ENCODE measurements around the gene RGS7. TPM values are rescaled to one million over a fixed set of nuclear protein-coding genes. Genes with fewer than 3 reads are reported as not detected.

Gene RGS7
- total and polyA plus RNA-seq, 2 experiments from 2014 or later, result 0.22 to 0.73 TPM

DNA sequence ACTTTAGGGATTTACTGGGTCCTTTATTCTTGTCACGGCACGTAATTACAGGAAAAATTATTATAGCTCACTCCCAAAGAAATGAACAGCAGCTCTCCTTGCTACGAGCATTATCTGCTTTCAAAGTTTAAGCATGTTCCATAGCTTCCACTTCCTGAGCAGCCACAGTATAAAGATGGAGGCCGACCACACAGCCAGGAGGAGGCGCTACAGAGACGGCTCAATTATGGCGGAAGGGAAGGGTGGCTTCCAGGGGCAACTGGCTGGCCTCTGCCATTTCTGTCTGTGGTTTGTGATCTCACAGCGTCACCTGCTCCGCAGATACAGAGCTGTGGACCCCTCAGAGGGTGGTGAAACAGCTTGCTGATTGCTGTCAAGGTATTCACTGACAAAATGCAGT lies 532.8 kb downstream of the RGS7 start:
- Histone ChIP-seq H3K9me3 (ENCODE audit: low read depth) (no peaks in the 10 kb centered on the region), H3K4me1 (ENCODE audit: insufficient read depth) (no peaks in the 10 kb centered on the region), H3K36me3 (replicated peaks; ENCODE audit: insufficient read depth, low read depth) (no peaks in the 10 kb centered on the region), H3K27ac (no peak overlapping the region), H3K79me2 (no peaks in the 10 kb centered on the region), H4K20me1 (ENCODE audit: insufficient read depth, poor library complexity, severe bottlenecking) (no peaks in the 10 kb centered on the region), H3K4me2 (no peak overlapping the region), H3K4me3 (no peak overlapping the region), H2AFZ (no peak overlapping the region), H3K9me2 (replicated peaks; ENCODE audit: insufficient read depth) (no peaks in the 10 kb centered on the region), H3K27me3 (no peaks in the 10 kb centered on the region)
- TF ChIP-seq EZH2 (IDR thresholded peaks at IDR 0.05; ENCODE audit: borderline replicate concordance) (no peak), EZH2phosphoT487 (IDR thresholded peaks at IDR 0.05; ENCODE audit: low read depth, severe bottlenecking, unreplicated experiment) (no peak)
- TF ChIP-seq, protein P1, sequence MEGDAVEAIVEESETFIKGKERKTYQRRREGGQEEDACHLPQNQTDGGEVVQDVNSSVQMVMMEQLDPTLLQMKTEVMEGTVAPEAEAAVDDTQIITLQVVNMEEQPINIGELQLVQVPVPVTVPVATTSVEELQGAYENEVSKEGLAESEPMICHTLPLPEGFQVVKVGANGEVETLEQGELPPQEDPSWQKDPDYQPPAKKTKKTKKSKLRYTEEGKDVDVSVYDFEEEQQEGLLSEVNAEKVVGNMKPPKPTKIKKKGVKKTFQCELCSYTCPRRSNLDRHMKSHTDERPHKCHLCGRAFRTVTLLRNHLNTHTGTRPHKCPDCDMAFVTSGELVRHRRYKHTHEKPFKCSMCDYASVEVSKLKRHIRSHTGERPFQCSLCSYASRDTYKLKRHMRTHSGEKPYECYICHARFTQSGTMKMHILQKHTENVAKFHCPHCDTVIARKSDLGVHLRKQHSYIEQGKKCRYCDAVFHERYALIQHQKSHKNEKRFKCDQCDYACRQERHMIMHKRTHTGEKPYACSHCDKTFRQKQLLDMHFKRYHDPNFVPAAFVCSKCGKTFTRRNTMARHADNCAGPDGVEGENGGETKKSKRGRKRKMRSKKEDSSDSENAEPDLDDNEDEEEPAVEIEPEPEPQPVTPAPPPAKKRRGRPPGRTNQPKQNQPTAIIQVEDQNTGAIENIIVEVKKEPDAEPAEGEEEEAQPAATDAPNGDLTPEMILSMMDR (IDR thresholded peaks at IDR 0.05; ENCODE audit: poor library complexity), result no peak
- no peak for DNase-seq (ENCODE audit: low spot score)
- WGBS (ENCODE audit: low lambda C conversion rate, missing lambda C conversion rate), result 89% methylated on average over 9 of the region's 9 CpGs

DNA sequence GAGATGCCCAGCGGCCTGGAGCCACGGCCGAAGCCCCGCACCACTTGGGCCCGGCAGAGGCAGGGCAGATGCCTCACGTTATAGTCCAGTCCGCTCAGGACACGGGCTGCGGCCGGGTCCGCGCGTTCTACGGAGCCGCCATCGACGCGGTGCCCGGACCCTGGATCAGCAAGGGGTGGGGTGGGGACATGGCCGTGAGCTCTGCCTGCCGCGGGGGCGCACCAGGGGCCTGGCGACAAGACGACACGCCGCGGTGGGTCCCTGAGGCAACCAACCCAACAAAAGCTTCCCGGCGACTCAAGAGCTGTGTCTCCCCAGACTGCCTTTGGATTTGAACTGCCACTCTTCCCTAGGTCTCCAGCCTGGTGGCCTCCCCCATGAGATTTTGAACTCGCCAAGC lies 533.6 kb downstream of the RGS7 start:
- H3K27me3 ChIP-seq, result no peaks in the 10 kb centered on the region
- H3K9me3 ChIP-seq (ENCODE audit: low read depth), result no peaks in the 10 kb centered on the region
- no peak overlapping the region for H3K27ac ChIP-seq
- H3K79me2 ChIP-seq, result no peaks in the 10 kb centered on the region
- WGBS (ENCODE audit: low lambda C conversion rate, missing lambda C conversion rate), result 95% methylated on average over 21 of the region's 31 CpGs
- H3K9me2 ChIP-seq (replicated peaks; ENCODE audit: insufficient read depth), result no peaks in the 10 kb centered on the region
- H3K4me2 ChIP-seq, result no peak overlapping the region
- H3K4me1 ChIP-seq (ENCODE audit: insufficient read depth), result no peaks in the 10 kb centered on the region
- TF ChIP-seq, protein P1 (IDR thresholded peaks at IDR 0.05; ENCODE audit: poor library complexity), result no peak
- TF ChIP-seq EZH2phosphoT487 (IDR thresholded peaks at IDR 0.05; ENCODE audit: low read depth, severe bottlenecking, unreplicated experiment), result no peak
- no peak for TF ChIP-seq EZH2 (IDR thresholded peaks at IDR 0.05; ENCODE audit: borderline replicate concordance)
- no peak overlapping the region for H3K4me3 ChIP-seq
- no peak overlapping the region for H2AFZ ChIP-seq
- H4K20me1 ChIP-seq (ENCODE audit: insufficient read depth, poor library complexity, severe bottlenecking), result no peaks in the 10 kb centered on the region
- no peaks in the 10 kb centered on the region for H3K36me3 ChIP-seq (replicated peaks; ENCODE audit: insufficient read depth, low read depth)
- no peak for DNase-seq (ENCODE audit: low spot score)

DNA sequence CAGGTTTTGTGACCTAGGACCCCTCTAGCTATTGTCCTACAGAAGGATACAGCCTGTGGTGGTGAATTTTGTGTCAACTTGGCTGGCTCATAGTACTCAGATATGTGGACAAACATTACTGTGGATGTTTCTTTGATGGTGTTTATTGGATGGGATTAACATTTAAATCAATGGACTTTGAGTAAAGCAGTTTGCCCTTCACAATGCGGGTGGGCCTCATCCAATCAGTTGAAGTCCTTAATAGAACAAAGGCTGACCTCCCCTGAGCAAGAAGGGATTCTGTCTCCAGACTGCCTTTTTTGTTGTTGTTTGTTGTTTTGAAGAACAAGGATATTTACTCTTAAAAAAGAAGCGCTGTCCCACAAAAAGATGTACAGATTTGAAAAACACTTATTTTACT lies 535.1 kb downstream of the RGS7 start:
- H3K79me2 ChIP-seq, result no peaks in the 10 kb centered on the region
- H2AFZ ChIP-seq, result no peak overlapping the region
- H3K27ac ChIP-seq, result no peak overlapping the region
- WGBS (ENCODE audit: low lambda C conversion rate, missing lambda C conversion rate), result 93% methylated on average over 2 of the region's 2 CpGs
- TF ChIP-seq EZH2phosphoT487 (IDR thresholded peaks at IDR 0.05; ENCODE audit: low read depth, severe bottlenecking, unreplicated experiment) (no peak), EZH2 (IDR thresholded peaks at IDR 0.05; ENCODE audit: borderline replicate concordance) (no peak)
- TF ChIP-seq, protein P1 (IDR thresholded peaks at IDR 0.05; ENCODE audit: poor library complexity), result no peak
- H3K4me1 ChIP-seq (ENCODE audit: insufficient read depth), result no peaks in the 10 kb centered on the region
- no peaks in the 10 kb centered on the region for H3K9me2 ChIP-seq (replicated peaks; ENCODE audit: insufficient read depth)
- DNase-seq (ENCODE audit: low spot score), result no peak
- no peaks in the 10 kb centered on the region for H3K27me3 ChIP-seq
- no peaks in the 10 kb centered on the region for H3K9me3 ChIP-seq (ENCODE audit: low read depth)
- H3K4me3 ChIP-seq, result no peak overlapping the region
- no peaks in the 10 kb centered on the region for H3K36me3 ChIP-seq (replicated peaks; ENCODE audit: insufficient read depth, low read depth)
- no peak overlapping the region for H3K4me2 ChIP-seq
- H4K20me1 ChIP-seq (ENCODE audit: insufficient read depth, poor library complexity, severe bottlenecking), result no peaks in the 10 kb centered on the region

DNA sequence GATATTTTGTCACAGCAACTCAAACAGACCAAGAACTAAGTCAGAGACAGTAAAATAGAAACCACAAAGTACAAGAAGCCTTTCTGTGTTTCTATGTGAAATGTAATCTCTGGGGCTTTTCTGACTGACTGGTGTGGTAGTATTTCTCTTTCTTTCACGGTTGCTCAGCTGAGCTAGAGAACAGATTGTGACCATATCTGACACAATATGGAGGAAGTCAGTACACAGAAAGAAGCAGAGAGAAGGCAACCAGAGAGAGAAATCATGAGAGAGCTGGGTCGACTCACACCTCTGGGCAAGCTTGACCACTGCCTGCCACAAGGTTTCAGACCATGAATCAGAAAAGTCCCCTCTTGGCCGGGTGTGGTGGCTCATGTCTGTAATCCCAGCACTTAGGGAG lies 536.2 kb downstream of the RGS7 start:
- Histone ChIP-seq H3K27me3 (no peaks in the 10 kb centered on the region), H3K36me3 (replicated peaks; ENCODE audit: insufficient read depth, low read depth) (no peaks in the 10 kb centered on the region), H2AFZ (no peak overlapping the region), H3K27ac (no peak overlapping the region), H3K9me3 (ENCODE audit: low read depth) (no peaks in the 10 kb centered on the region), H3K4me1 (ENCODE audit: insufficient read depth) (no peaks in the 10 kb centered on the region), H3K9me2 (replicated peaks; ENCODE audit: insufficient read depth) (no peaks in the 10 kb centered on the region), H3K4me2 (no peak overlapping the region), H3K4me3 (no peak overlapping the region), H4K20me1 (ENCODE audit: insufficient read depth, poor library complexity, severe bottlenecking) (no peaks in the 10 kb centered on the region), H3K79me2 (no peaks in the 10 kb centered on the region)
- 80% methylated on average over 3 of the region's 3 CpGs for WGBS (ENCODE audit: low lambda C conversion rate, missing lambda C conversion rate)
- no peak for TF ChIP-seq EZH2phosphoT487 (IDR thresholded peaks at IDR 0.05; ENCODE audit: low read depth, severe bottlenecking, unreplicated experiment)
- TF ChIP-seq, protein P1 (IDR thresholded peaks at IDR 0.05; ENCODE audit: poor library complexity), result no peak
- no peak for TF ChIP-seq EZH2 (IDR thresholded peaks at IDR 0.05; ENCODE audit: borderline replicate concordance)
- DNase-seq (ENCODE audit: low spot score), result no peak

Data from hepatocyte (in vitro differentiated cells).